ENCODE results near the gene ADAMTSL1.

GRCh38 chr9:18896531-18897179, 422.7 kb downstream of the ADAMTSL1 start:
- no peak for TF ChIP-seq ZNF384 (IDR thresholded peaks at IDR 0.05)
- no peak for TF ChIP-seq FOXA1 (IDR thresholded peaks at IDR 0.05)
- TF ChIP-seq PKNOX1 (IDR thresholded peaks at IDR 0.05) = no peak
- TF ChIP-seq FOXK2 (IDR thresholded peaks at IDR 0.05) = no peak
- TF ChIP-seq FOXM1 (IDR thresholded peaks at IDR 0.05; ENCODE audit: borderline replicate concordance) = no peak
- TF ChIP-seq SUZ12 (IDR thresholded peaks at IDR 0.05) = no peak
- TF ChIP-seq HDGF (IDR thresholded peaks at IDR 0.05; ENCODE audit: borderline replicate concordance) = no peak

Measured in HEK293T (cell line).